Measurements from ENCODE around the gene ANKS3.

ANKS3 gene

DNA sequence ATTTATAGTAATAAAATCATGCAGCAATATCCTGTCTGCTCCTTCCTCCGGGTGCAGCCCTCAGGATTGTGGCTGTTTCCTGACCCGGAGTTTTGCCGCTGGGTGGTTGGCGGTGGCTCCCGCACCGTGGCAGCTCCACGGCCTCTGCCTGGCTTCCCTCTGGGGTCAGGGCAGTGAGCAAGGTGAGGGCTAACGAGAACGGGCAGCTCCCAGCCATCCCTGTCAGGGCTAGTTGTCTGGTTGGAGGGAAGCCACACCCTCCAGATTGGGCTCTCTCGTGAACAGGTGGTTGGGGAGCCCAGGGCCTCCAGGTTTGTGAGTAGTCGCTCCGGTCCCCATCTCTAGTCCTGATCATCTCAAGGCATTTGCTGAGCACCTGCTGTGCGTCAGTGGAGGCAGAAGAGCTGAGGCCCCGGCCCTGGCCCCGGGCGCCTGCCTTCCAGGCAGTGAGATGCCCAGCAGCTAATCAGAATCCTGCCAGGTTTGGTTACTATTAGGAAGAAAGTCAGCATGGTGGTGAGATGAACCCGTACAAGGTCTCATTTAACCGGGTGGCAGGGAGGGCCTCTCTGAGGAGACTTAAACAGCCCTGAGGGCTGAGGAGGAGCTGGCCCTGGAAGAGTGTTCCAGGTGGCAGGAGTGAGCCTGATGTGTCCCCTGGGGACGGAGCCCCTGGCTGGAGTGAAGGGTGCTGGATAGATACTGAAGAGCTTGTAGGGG is 43.0 kb downstream of the ANKS3 start:
- Histone ChIP-seq H3K4me1 (ENCODE audit: insufficient read depth, low read length) (peaks cover 24% of the 10 kb centered on the region), H3K79me2 (ENCODE audit: insufficient read depth, low read length) (peaks cover 24% of the 10 kb centered on the region), H3K4me2 (ENCODE audit: insufficient read depth, low read length) (no peak overlapping the region), H3K27ac (ENCODE audit: low read length) (no peak overlapping the region), H2AFZ (ENCODE audit: low read depth, low read length) (no peak overlapping the region), H3K9ac (ENCODE audit: low read depth, low read length) (no peak overlapping the region), H3K27me3 (ENCODE audit: insufficient read depth, low read length, poor library complexity) (no peaks in the 10 kb centered on the region), H4K20me1 (ENCODE audit: insufficient read depth, low read length) (peaks cover 19% of the 10 kb centered on the region), H3K9me3 (ENCODE audit: insufficient read depth, low read length, severe bottlenecking) (no peaks in the 10 kb centered on the region), H3K4me3 (ENCODE audit: low read depth in 1 of 2, low read length in 2 of 2) (no peak overlapping the region), H3K36me3 (ENCODE audit: insufficient read depth, low read length) (peaks cover 42% of the 10 kb centered on the region)
- TF ChIP-seq, protein P1, sequence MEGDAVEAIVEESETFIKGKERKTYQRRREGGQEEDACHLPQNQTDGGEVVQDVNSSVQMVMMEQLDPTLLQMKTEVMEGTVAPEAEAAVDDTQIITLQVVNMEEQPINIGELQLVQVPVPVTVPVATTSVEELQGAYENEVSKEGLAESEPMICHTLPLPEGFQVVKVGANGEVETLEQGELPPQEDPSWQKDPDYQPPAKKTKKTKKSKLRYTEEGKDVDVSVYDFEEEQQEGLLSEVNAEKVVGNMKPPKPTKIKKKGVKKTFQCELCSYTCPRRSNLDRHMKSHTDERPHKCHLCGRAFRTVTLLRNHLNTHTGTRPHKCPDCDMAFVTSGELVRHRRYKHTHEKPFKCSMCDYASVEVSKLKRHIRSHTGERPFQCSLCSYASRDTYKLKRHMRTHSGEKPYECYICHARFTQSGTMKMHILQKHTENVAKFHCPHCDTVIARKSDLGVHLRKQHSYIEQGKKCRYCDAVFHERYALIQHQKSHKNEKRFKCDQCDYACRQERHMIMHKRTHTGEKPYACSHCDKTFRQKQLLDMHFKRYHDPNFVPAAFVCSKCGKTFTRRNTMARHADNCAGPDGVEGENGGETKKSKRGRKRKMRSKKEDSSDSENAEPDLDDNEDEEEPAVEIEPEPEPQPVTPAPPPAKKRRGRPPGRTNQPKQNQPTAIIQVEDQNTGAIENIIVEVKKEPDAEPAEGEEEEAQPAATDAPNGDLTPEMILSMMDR (IDR thresholded peaks at IDR 0.05; ENCODE audit: borderline replicate concordance, extremely low read depth, low read length, poor library complexity, severe bottlenecking) = no peak
- TF ChIP-seq EZH2 (IDR thresholded peaks at IDR 0.05; ENCODE audit: borderline replicate concordance, low read depth, low read length, severe bottlenecking) = no peak
- no peak for DNase-seq
- no peak for ATAC-seq (ENCODE audit: insufficient read depth, low read depth)

DNA sequence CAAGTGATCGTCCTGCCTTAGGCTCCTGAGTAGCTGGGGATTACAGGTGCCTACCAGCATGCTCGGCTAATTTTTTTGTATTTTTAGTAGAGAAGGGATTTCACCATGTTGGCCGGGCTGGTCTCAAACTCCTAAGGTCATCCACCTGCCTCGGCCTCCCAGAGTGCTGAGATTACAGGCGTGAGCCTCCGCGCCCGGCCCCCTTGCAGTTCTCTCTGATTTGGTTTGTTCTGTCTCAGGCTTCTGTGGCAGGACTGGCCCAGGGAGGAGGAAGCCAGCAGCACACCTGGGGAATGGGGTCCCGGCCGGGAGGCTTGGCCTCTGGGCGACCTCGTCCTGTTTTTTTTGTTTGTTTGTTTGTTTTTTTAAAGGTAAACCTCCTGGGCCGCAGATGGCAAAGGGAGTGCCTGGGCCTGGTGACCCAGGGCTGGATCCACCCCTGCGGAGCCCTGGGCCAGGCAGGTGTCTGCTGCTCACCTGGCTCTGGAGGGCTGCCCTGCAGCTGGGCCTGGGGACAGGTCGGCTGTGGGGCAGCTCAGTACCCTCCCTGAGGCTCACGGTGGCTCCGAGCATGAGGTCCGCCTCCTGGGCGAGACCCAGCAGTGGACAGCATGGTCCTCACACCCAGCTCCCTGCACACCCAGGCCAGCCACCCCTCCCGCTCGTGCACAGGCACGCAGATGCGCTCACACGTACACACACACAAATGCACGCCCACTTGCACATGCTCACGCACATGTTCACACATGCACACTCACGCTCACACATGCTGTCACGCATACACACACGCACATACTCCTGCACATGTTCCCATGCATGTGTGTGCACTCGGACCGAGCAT is 44.0 kb downstream of the ANKS3 start:
- Histone ChIP-seq H3K27me3 (ENCODE audit: insufficient read depth, low read length, poor library complexity) (no peaks in the 10 kb centered on the region), H3K9ac (ENCODE audit: low read depth, low read length) (no peak overlapping the region), H4K20me1 (ENCODE audit: insufficient read depth, low read length) (peaks cover 9% of the 10 kb centered on the region; the same call in 1 of the 2 replicates), H3K4me2 (ENCODE audit: insufficient read depth, low read length) (no peak overlapping the region), H3K27ac (ENCODE audit: low read length) (no peak overlapping the region), H3K36me3 (ENCODE audit: insufficient read depth, low read length) (peaks cover 36% of the 10 kb centered on the region), H3K9me3 (ENCODE audit: insufficient read depth, low read length, severe bottlenecking) (no peaks in the 10 kb centered on the region), H3K4me1 (ENCODE audit: insufficient read depth, low read length) (peaks cover 19% of the 10 kb centered on the region), H3K4me3 (ENCODE audit: low read depth in 1 of 2, low read length in 2 of 2) (no peak overlapping the region), H2AFZ (ENCODE audit: low read depth, low read length) (no peak overlapping the region), H3K79me2 (ENCODE audit: insufficient read depth, low read length) (peaks cover 15% of the 10 kb centered on the region)
- ATAC-seq (ENCODE audit: insufficient read depth, low read depth) (no peak), DNase-seq (no peak)
- no peak for TF ChIP-seq EZH2 (IDR thresholded peaks at IDR 0.05; ENCODE audit: borderline replicate concordance, low read depth, low read length, severe bottlenecking)
- TF ChIP-seq, protein P1 (IDR thresholded peaks at IDR 0.05; ENCODE audit: borderline replicate concordance, extremely low read depth, low read length, poor library complexity, severe bottlenecking) = no peak

- Histone ChIP-seq H3K4me2 (ENCODE audit: insufficient read depth, low read length) (no peak overlapping the region), H4K20me1 (ENCODE audit: insufficient read depth, low read length) (no peaks in the 10 kb centered on the region; the same call in none of the 2 replicates), H3K36me3 (ENCODE audit: insufficient read depth, low read length) (peaks cover 37% of the 10 kb centered on the region), H3K27me3 (ENCODE audit: insufficient read depth, low read length, poor library complexity) (no peaks in the 10 kb centered on the region), H3K79me2 (ENCODE audit: insufficient read depth, low read length) (peaks cover 6% of the 10 kb centered on the region), H3K4me3 (ENCODE audit: low read depth in 1 of 2, low read length in 2 of 2) (no peak overlapping the region), H3K27ac (ENCODE audit: low read length) (no peak overlapping the region), H3K9me3 (ENCODE audit: insufficient read depth, low read length, severe bottlenecking) (no peaks in the 10 kb centered on the region), H3K4me1 (ENCODE audit: insufficient read depth, low read length) (peaks cover 11% of the 10 kb centered on the region), H3K9ac (ENCODE audit: low read depth, low read length) (no peak overlapping the region), H2AFZ (ENCODE audit: low read depth, low read length) (no peak overlapping the region)
- ATAC-seq (ENCODE audit: insufficient read depth, low read depth) (no peak), DNase-seq (no peak)
- TF ChIP-seq, protein P1 (IDR thresholded peaks at IDR 0.05; ENCODE audit: borderline replicate concordance, extremely low read depth, low read length, poor library complexity, severe bottlenecking) = no peak
- no peak for TF ChIP-seq EZH2 (IDR thresholded peaks at IDR 0.05; ENCODE audit: borderline replicate concordance, low read depth, low read length, severe bottlenecking)
Measured at GRCh38 chr16:4689091-4689671, 44.9 kb downstream of the ANKS3 start.

Measured in DND-41 (cell line).